Peyer's patch (tissue), 4 donors: Measurements from ENCODE around the gene CD47.

Experiments used
- POLR2A ChIP-seq, 2 donors: fragments of 450-650 bp; IDR thresholded peaks; one replicate each; pipeline ENCODE4 v1.5.1; 2017; ENCODE audit warnings: antibody characterized with exemption in 2 of 2, mild to moderate bottlenecking in 2 of 2, moderate library complexity in 2 of 2
- TF ChIP-seq, protein P1 (sequence below), 6 experiments: fragments of 450-650 bp in 4 of 6; fragments of 200-600 bp in 2 of 6; sonication (generic) in 1 of 6; IDR thresholded peaks; one replicate each; pipeline ENCODE4 v1.5.1; 2017 to 2019; ENCODE audit warnings: antibody characterized with exemption in 6 of 6, mild to moderate bottlenecking in 3 of 6, moderate library complexity in 1 of 6

DNA sequence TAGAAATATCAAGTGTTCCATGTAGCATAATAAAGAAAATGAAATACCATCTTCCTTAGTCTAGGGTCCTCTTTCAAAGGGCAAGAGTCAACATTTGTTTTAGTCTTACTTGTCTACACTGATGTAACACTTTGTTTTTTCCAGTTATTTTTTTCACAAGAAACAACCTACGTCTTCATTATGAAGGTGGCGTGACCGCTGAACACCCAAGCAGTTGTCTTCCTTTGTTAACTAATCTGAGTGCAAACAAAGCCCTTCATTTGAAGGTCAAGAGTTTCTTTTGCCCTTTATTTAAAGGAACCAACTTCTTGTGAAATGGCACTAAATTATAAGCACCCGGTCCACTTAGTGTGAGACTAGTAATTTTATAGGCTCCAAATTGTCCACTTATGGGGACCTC, 73.2 kb downstream of the CD47 start:
- TF ChIP-seq, protein P1, sequence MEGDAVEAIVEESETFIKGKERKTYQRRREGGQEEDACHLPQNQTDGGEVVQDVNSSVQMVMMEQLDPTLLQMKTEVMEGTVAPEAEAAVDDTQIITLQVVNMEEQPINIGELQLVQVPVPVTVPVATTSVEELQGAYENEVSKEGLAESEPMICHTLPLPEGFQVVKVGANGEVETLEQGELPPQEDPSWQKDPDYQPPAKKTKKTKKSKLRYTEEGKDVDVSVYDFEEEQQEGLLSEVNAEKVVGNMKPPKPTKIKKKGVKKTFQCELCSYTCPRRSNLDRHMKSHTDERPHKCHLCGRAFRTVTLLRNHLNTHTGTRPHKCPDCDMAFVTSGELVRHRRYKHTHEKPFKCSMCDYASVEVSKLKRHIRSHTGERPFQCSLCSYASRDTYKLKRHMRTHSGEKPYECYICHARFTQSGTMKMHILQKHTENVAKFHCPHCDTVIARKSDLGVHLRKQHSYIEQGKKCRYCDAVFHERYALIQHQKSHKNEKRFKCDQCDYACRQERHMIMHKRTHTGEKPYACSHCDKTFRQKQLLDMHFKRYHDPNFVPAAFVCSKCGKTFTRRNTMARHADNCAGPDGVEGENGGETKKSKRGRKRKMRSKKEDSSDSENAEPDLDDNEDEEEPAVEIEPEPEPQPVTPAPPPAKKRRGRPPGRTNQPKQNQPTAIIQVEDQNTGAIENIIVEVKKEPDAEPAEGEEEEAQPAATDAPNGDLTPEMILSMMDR (IDR thresholded peaks at IDR 0.05) = no peak
- TF ChIP-seq POLR2A (IDR thresholded peaks at IDR 0.05) = no peak
